HCT116 (cell line): ENCODE measurements around the gene SSH2. TPM values are rescaled to one million over a fixed set of nuclear protein-coding genes. Genes with fewer than 3 reads are reported as not detected.

Experiments
- ATAC-seq: fragments of 200-7000 bp; cut with Tn5 transposase; 2 replicates; pipeline ENCODE4 v1.9.1; 2020; ENCODE audit warnings: mild to moderate bottlenecking, moderate library complexity
- BruUV-seq: library from RNA; stranded (reverse); fragments of 400-500 nt; replicated peaks from 2 replicates; lab custom pipeline; 2021; lab: Mats Ljungman, UMichigan
- CTCF ChIA-PET: fragments of 300-600 bp; sonication (Branson Sonifier 250); formaldehyde crosslinking; loops from one replicate; lab custom pipeline; 2021; ENCODE audit warnings: antibody characterized with exemption; lab: Charles Lee
- POLR2A ChIA-PET: fragments of 300-600, 350-600 bp; sonication (Branson Sonifier 250); formaldehyde crosslinking; loops from one replicate; lab custom pipeline; 2021; ENCODE audit warnings: antibody characterized with exemption; lab: Charles Lee
- RAD21 ChIA-PET, 2 experiments: fragments of 300-600 bp; sonication (Branson Sonifier 250); formaldehyde crosslinking; loops; one replicate each; lab custom pipeline; 2023; ENCODE audit warnings: low total read pairs in 2 of 2; ENCODE audit not compliant: uncharacterized antibody in 2 of 2, unreplicated experiment in 2 of 2, low non-redundant PET in 1 of 2; lab: Charles Lee
- DNase-seq: peaks from one replicate; pipeline ENCODE4 v3.0.0-alpha.2; 2010; ENCODE audit warnings: low read depth, low spot score
- H2AFZ ChIP-seq: fragments of 200-600 bp; shearing (Covaris generic), sonication (generic); 2 replicates; pipeline ENCODE4 v1.6.1; 2017; ENCODE audit warnings: low read depth, mixed run types, mixed read lengths, antibody characterized with exemption, low read length; ENCODE audit not compliant: poor library complexity, severe bottlenecking
- H3K27ac ChIP-seq: 2 replicates; pipeline ENCODE4 v1.5.1; 2012; ENCODE audit warnings: low read depth, low read length
- H3K27me3 ChIP-seq: fragments of 200-600 bp; sonication (generic); 2 replicates; pipeline ENCODE4 v1.6.1; 2016; ENCODE audit warnings: mixed run types, low read length, mixed read lengths; ENCODE audit not compliant: insufficient read depth
- H3K36me3 ChIP-seq, 2 experiments: fragments of 200-500 bp in 1 of 2; fragments of 200-600 bp in 1 of 2; sonication (Bioruptor generic) in 1 of 2; sonication (generic) in 1 of 2; 2 replicates each; pipeline versions ENCODE4 v1.5.1 to v1.6.1; 2014 to 2016; ENCODE audit warnings: low read length in 2 of 2, inconsistent platforms in 1 of 2, mixed read lengths in 1 of 2, mixed run types in 1 of 2; ENCODE audit not compliant: insufficient read depth in 2 of 2, control insufficient read depth in 1 of 2
- H3K4me1 ChIP-seq, 2 experiments: fragments of 200-600 bp in 1 of 2; sonication (generic) in 1 of 2; 2 replicates each; pipeline versions ENCODE4 v1.5.1 to v1.6.1; 2012 to 2017; ENCODE audit warnings: low read length in 2 of 2, inconsistent platforms in 1 of 2, mild to moderate bottlenecking in 1 of 2, mixed read lengths in 1 of 2, mixed run types in 1 of 2, moderate library complexity in 1 of 2; ENCODE audit not compliant: insufficient read depth in 2 of 2, control insufficient read depth in 1 of 2
- H3K4me2 ChIP-seq: fragments of 200-600 bp; sonication (generic); 2 replicates; pipeline ENCODE4 v1.6.1; 2017; ENCODE audit warnings: mixed run types, low read length, mixed read lengths
- H3K4me3 ChIP-seq, 2 experiments: fragments of 200-600 bp in 1 of 2; sonication (generic) in 1 of 2; replicated peaks in 1 of 2; 2 replicates each; pipeline ENCODE4 v1.5.1; 2011 to 2016; ENCODE audit warnings: low read length in 2 of 2, control low read depth in 1 of 2, low read depth in 1 of 2, mild to moderate bottlenecking in 1 of 2, mixed read lengths in 1 of 2, mixed run types in 1 of 2
- H3K79me2 ChIP-seq: fragments of 200-600 bp; sonication (generic); 2 replicates; pipeline ENCODE4 v1.6.1; 2017; ENCODE audit warnings: mild to moderate bottlenecking, mixed run types, low read length, moderate library complexity, mixed read lengths; ENCODE audit not compliant: insufficient read depth
- H3K9ac ChIP-seq: fragments of 200-600 bp; sonication (generic); 2 replicates; pipeline ENCODE4 v1.6.1; 2016; ENCODE audit warnings: low read length, mixed read lengths
- H3K9me2 ChIP-seq: fragments of 200-600 bp; sonication (generic), shearing (Covaris generic); 2 replicates; pipeline ENCODE4 v1.6.1; 2017; ENCODE audit warnings: mixed run types, mild to moderate bottlenecking, moderate library complexity; ENCODE audit not compliant: insufficient read depth
- H3K9me3 ChIP-seq, 2 experiments: fragments of 200-500 bp in 1 of 2; fragments of 200-600 bp in 1 of 2; sonication (Bioruptor generic) in 1 of 2; sonication (generic) in 1 of 2; 2 replicates each; pipeline ENCODE4 v1.6.1; 2014 to 2017; ENCODE audit warnings: low read length in 2 of 2, mixed read lengths in 2 of 2, inconsistent platforms in 1 of 2, low read depth in 1 of 2, mild to moderate bottlenecking in 1 of 2, mixed run types in 1 of 2, moderate library complexity in 1 of 2; ENCODE audit not compliant: control insufficient read depth in 1 of 2, insufficient read depth in 1 of 2
- H4K20me1 ChIP-seq: fragments of 200-600 bp; sonication (generic), shearing (Covaris generic); 2 replicates; pipeline ENCODE4 v1.6.1; 2017; ENCODE audit warnings: mixed run types, mild to moderate bottlenecking, moderate library complexity; ENCODE audit not compliant: insufficient read depth
- ATF3 ChIP-seq: IDR thresholded peaks from 2 replicates; pipeline ENCODE4 v1.6.1; 2012
- CBX3 ChIP-seq: IDR thresholded peaks from 2 replicates; pipeline ENCODE4 v1.6.1; 2012; ENCODE audit warnings: low read depth
- ELF1 ChIP-seq: IDR thresholded peaks from 2 replicates; pipeline ENCODE4 v1.6.1; 2012; ENCODE audit warnings: low read depth, borderline replicate concordance
- EZH2 ChIP-seq: fragments of 200-600 bp; sonication (generic); IDR thresholded peaks from 2 replicates; pipeline ENCODE4 v1.6.1; 2017; ENCODE audit warnings: antibody characterized with exemption, mixed run types
- FOSL1 ChIP-seq: IDR thresholded peaks from 2 replicates; pipeline ENCODE4 v1.6.1; 2012; ENCODE audit warnings: low read depth
- JUND ChIP-seq: IDR thresholded peaks from 2 replicates; pipeline ENCODE4 v1.6.1; 2012
- MAX ChIP-seq: IDR thresholded peaks from 2 replicates; pipeline ENCODE4 v1.6.1; 2012
- POLR2A ChIP-seq: IDR thresholded peaks from 2 replicates; pipeline ENCODE4 v1.7.0; 2011; ENCODE audit warnings: borderline replicate concordance; ENCODE audit not compliant: insufficient read depth, insufficient read length; ENCODE audit errors: extremely low read depth
- POLR2AphosphoS5 ChIP-seq: IDR thresholded peaks from 2 replicates; pipeline ENCODE4 v1.6.1; 2011; ENCODE audit warnings: mild to moderate bottlenecking, low read depth, low read length, moderate library complexity
- RAD21 ChIP-seq: IDR thresholded peaks from 2 replicates; pipeline ENCODE4 v1.6.1; 2012; ENCODE audit warnings: low read depth, mild to moderate bottlenecking
- SIN3A ChIP-seq: IDR thresholded peaks from 2 replicates; pipeline ENCODE4 v1.6.1; 2012; ENCODE audit warnings: low read depth
- SP1 ChIP-seq: IDR thresholded peaks from 2 replicates; pipeline ENCODE4 v1.6.1; 2012; ENCODE audit warnings: low read depth
- SRF ChIP-seq: IDR thresholded peaks from 2 replicates; pipeline ENCODE4 v1.6.1; 2012; ENCODE audit warnings: low read depth
- TCF7L2 ChIP-seq: IDR thresholded peaks from 2 replicates; pipeline ENCODE4 v1.7.0; 2011; ENCODE audit warnings: borderline replicate concordance, inconsistent platforms; ENCODE audit not compliant: insufficient read depth, insufficient read length; ENCODE audit errors: extremely low read depth
- YY1 ChIP-seq: IDR thresholded peaks from 2 replicates; pipeline ENCODE4 v1.6.1; 2011; ENCODE audit warnings: low read length, low read depth, moderate library complexity, mild to moderate bottlenecking; ENCODE audit not compliant: insufficient replicate concordance; ENCODE audit errors: extremely low read depth
- ZFX ChIP-seq: fragments of 450-650 bp; IDR thresholded peaks from 2 replicates; pipeline ENCODE4 v1.6.1; 2017
- ZNF274 ChIP-seq: fragments of 200-500 bp; sonication (Bioruptor generic); IDR thresholded peaks from 2 replicates; pipeline ENCODE4 v1.6.1; 2014; ENCODE audit warnings: mild to moderate bottlenecking, low read depth, low read length, inconsistent platforms
- intact Hi-C: fragments of 100-400 bp; cut with micrococcal nuclease; formaldehyde crosslinking; loops from 2 replicates; pipeline ENCODE4 v1.10.0; 2022
- total RNA-seq: library from RNA; stranded (reverse); gene quantifications from one replicate; pipeline ENCODE4 v1.2.1, GENCODE V29; 2021; ENCODE audit not compliant: unreplicated experiment
- TF ChIP-seq, protein P1 (sequence below): IDR thresholded peaks from 2 replicates; pipeline ENCODE4 v1.6.1; 2012; ENCODE audit warnings: low read depth

Gene SSH2
- total RNA-seq, 1 experiment from 2014 or later: 17.0 TPM

- Histone ChIP-seq H3K27ac (no peak overlapping the region), H4K20me1 (no peaks in the 10 kb centered on the region), H3K27me3 (no peaks in the 10 kb centered on the region), H3K9me3 (no peaks in the 10 kb centered on the region), H3K79me2 (no peaks in the 10 kb centered on the region), H2AFZ (no peak overlapping the region), H3K4me3 (no peak overlapping the region), H3K9me2 (no peaks in the 10 kb centered on the region), H3K4me1 (peaks cover 0 to 10% of the 10 kb centered on the region in 2 experiments; a peak in 2 of 4 replicates), H3K4me2 (no peak overlapping the region), H3K9ac (no peak overlapping the region), H3K36me3 (no peaks in the 10 kb centered on the region)
- BruUV-seq: no TSS peak
- CTCF ChIA-PET: no interaction called here
- ATAC-seq: no peak
- RAD21 ChIA-PET: no interaction called here
- POLR2A ChIA-PET: no interaction called here
- intact Hi-C loops: no loop called here
- TF ChIP-seq JUND (no peak), POLR2AphosphoS5 (no peak), ATF3 (no peak), SRF (no peak), SIN3A (no peak), RAD21 (no peak), POLR2A (no peak), YY1 (no peak), CBX3 (no peak), SP1 (no peak), ZFX (no peak), FOSL1 (no peak), ELF1 (no peak), EZH2 (no peak), MAX (no peak), TCF7L2 (no peak), ZNF274 (no peak)
- TF ChIP-seq, protein P1, sequence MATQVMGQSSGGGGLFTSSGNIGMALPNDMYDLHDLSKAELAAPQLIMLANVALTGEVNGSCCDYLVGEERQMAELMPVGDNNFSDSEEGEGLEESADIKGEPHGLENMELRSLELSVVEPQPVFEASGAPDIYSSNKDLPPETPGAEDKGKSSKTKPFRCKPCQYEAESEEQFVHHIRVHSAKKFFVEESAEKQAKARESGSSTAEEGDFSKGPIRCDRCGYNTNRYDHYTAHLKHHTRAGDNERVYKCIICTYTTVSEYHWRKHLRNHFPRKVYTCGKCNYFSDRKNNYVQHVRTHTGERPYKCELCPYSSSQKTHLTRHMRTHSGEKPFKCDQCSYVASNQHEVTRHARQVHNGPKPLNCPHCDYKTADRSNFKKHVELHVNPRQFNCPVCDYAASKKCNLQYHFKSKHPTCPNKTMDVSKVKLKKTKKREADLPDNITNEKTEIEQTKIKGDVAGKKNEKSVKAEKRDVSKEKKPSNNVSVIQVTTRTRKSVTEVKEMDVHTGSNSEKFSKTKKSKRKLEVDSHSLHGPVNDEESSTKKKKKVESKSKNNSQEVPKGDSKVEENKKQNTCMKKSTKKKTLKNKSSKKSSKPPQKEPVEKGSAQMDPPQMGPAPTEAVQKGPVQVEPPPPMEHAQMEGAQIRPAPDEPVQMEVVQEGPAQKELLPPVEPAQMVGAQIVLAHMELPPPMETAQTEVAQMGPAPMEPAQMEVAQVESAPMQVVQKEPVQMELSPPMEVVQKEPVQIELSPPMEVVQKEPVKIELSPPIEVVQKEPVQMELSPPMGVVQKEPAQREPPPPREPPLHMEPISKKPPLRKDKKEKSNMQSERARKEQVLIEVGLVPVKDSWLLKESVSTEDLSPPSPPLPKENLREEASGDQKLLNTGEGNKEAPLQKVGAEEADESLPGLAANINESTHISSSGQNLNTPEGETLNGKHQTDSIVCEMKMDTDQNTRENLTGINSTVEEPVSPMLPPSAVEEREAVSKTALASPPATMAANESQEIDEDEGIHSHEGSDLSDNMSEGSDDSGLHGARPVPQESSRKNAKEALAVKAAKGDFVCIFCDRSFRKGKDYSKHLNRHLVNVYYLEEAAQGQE: no peak
- DNase-seq: no peak
Observed at GRCh38 chr17:29846298-29846697, 83.7 kb downstream of the SSH2 start.
